GM20431 (cell line): ENCODE measurements around the gene C10orf90.

ENCODE experiments used
- in situ Hi-C: fragments of 300-500 bp; cut with MseI, MboI; formaldehyde crosslinking; loops from one replicate; pipeline ENCODE4 v1.15.0; 2020; ENCODE audit warnings: low sequenced_read_pairs; ENCODE audit not compliant: unreplicated experiment

The C10orf90 gene

DNA sequence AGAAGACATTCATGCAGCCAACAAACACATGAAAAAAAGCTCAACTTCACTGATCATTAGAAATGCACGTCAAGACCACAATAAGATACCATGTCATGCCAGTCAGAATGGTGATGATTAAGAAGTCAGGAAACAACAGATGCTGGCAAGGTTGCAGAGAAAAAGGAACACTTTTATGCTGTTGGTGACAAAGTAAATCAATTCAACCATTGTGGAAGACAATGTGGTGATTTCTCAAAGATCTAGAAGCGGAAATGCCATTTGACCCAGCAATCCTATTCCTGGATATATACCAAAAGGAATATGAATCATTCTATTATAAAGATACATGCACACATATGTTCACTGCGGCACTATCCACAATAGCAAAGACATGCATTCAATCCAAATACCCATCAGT is 77.6 kb downstream of the C10orf90 start:
- in situ Hi-C loops = no loop called here

DNA sequence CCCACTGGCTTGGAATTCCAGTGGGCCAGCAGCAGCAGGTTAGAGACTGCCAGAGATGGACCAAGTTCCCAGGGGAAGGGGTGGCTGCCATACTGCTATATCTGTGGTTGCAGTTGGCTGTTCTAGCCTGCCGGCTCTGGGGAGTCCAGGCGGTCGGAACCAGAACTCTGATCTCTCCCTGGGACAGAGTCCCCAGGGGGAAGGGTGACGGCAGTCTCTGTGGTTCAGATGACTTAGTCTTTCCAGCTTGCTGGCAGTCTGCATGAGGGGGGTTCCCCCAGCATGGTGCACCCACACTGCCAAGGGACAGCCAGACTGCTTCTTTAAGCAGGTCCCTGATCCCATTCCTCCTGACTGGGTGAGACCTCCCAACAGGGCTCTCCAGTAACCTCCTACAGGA is 82.5 kb downstream of the C10orf90 start:
- in situ Hi-C loops = no loop called here

DNA sequence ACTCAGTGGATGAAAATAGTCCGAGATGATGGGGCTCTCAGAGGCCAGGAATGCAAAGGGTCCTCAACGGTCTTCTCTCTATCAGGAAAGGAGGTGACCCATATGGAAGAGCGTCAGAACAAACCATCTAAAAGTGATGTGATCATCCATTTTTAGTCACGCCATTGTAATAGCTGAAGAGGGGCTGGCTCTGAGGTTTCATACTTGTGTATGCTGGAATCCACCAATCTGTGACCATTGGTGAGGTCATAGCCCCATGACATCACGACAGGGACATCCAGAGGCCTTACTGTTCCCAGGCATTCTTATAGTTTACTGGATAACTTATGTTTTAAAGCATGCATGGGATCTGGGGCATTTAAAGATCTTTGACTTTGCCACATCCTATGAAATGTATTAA is 83.6 kb downstream of the C10orf90 start:
- in situ Hi-C loops = no loop called here

DNA sequence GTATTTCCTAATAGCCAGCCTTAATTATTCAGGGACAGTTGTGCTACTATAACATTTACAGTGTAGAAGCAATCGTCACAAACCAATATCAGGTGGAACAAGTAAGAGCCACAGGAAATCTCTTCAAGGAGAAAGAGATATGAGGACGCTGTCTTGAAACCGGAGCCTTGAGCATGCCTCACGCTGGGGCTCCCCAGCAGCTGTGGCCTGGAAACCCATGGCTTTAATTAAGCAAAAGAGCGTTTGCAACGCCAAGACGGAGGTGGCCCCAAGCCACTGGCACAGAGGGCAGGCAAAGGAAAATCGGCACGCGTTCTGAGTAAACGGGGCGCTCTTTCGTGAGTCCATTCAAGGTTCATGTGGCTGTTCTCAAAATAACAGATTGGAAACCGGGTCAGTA is 84.4 kb downstream of the C10orf90 start:
- in situ Hi-C loops = no loop called here

DNA sequence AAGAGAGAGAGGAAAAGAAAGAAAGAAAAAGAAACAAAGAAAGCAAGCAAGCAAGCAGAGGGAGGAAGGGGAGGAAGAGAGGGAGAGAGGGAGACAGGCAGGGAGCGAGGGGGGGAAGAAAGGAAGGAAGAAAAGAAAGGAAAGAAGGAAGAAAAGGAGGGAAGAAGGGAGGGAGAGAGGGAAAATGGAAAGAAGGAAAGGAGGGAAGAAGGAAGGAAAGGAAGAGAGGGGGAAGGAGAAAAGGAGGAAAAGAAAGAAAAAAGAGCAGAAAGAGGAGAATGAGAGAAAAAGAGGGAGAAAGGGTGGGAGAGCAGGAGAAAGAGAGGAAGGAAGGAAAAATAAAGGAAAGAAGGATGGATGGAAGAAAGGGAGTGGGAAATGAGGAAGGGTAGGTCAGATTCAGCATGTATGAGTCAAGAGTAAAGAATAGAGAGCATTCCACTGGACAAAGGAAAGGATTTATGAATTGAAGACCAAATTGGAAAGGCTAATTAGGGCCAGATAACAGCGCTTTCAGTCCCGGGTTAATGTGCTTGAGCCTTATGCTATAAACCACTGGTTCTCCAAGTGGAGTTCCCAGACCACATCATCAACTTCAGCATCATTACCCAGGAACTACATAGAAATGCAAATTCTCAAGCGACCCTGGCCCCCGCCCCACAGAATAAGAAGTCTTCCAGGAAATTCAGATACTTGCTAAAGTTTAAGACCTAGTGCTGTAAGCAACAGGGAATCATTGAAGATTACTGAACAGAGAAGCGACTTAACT is 85.1 kb downstream of the C10orf90 start:
- in situ Hi-C loops = no loop called here

DNA sequence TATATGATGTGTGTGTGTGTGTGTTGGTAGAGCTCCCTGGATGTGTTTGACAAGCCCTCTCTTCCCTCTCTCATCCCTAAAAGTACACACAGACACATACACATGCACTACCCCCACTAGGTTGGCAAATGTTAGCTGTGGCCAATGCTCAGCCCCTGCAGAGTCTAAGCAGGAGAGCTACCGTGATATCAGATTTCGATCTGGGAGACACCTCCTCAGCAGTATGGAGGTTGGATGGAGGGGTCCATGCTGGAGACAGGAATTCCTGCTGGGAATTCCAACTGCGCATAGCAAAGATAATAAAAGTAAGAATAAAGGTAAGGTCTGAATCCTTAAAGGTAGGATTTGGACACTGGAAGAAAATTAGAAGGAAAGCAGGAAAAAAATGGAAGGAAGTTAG is 85.7 kb downstream of the C10orf90 start:
- in situ Hi-C loops = no loop called here

DNA sequence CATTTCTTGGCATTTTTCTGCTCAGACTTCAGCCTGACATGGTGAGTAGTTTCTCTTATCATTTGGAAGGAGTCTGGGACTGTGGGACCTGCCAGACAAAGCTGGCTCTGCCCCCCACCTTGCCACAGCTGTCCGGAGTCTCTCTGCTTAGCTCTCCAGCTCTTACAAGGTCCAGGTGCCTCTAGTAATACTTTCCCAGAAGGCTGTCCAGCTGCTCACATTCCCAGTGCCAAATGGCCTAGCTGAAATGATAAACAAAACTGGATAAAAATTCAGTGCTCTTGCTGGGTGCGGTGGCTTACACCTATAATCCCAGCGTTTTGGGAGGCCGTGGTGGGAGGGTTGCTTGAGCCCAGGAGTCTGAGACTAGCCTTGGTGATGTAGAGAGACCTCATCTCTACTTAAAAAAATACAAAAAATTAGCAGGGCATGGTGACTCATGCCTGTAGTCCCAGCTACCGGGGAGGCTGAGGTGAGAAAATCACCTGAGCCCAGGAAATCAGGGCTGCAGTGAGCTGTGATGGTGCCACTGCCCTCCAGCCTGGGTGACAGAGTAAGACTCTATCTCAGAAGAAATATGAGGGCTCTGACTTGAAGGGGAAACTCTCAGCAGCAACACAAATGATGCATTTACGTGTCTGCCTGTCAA is 86.8 kb downstream of the C10orf90 start:
- in situ Hi-C loops = no loop called here

DNA sequence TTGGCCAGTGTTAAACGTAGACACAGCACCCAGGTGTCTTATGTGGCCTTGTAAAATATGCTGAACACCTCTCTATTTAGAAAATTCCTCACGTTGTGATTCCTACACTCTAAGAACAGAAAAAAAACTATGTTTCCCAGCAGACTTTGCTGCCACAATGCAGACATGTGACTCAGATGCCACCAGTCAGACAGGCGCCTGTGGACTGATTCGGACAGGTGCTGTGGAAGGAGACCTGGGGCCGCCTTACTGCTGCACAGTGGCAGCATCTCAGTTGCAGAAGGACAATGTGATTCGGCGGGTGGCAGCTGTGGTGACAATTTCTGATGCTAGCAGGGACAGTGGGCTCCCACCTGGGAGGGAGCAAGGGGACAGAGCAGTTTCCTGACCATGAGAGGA is 88.8 kb downstream of the C10orf90 start:
- in situ Hi-C loops = no loop called here

DNA sequence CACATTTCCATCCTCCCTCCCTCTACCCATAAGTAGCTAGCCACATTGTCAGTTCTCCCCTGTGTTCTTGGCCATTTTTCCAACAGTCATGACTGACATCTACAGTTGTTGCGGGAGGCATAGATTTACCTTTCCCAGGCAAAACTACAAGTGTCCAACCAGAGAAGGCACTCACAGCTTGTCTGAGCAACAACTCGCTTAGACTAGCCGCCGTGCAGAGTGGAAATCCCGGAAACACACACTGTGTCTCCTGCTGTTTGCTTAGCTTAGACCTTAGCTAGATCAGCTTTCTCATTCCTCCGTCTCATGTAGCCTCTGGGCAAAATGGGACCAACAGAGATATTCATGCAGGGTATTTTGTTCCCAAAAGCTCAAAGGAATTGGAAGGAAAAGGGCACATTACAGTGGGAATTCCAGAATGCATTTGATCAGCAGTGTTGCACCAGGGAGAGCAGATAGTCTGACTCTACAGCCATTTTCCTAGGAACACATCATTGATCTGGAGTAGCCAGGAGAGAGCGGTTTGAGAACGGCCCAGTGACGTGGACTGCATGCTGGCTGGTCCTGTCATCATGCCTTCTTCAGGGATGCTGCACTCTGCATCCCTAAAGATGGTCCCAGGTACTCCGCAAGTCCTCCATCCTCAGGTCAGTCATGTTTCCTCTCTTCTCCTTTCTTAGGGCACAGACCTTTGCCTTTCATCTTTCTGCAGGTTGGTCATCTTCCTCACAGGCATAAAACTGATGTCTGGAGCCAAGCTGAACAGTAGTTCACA is 89.4 kb downstream of the C10orf90 start:
- in situ Hi-C loops = no loop called here

DNA sequence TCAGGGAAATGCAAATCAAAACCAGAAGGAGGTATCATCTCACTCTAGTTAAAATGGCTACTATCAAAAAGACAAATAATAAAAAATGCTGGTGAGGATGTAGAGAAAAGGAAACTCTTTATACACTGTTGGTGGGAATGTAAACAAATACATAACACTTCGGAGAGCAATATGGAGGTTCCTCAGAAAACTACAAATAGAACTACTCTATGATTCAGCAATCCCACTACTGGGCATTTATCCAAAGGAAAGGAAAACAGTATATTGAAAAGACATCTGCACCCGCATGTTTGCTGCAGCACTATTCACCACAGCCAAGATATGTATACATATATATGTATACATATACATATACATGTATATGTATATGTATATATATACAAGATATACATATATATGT is 94.2 kb downstream of the C10orf90 start:
- in situ Hi-C loops = no loop called here

DNA sequence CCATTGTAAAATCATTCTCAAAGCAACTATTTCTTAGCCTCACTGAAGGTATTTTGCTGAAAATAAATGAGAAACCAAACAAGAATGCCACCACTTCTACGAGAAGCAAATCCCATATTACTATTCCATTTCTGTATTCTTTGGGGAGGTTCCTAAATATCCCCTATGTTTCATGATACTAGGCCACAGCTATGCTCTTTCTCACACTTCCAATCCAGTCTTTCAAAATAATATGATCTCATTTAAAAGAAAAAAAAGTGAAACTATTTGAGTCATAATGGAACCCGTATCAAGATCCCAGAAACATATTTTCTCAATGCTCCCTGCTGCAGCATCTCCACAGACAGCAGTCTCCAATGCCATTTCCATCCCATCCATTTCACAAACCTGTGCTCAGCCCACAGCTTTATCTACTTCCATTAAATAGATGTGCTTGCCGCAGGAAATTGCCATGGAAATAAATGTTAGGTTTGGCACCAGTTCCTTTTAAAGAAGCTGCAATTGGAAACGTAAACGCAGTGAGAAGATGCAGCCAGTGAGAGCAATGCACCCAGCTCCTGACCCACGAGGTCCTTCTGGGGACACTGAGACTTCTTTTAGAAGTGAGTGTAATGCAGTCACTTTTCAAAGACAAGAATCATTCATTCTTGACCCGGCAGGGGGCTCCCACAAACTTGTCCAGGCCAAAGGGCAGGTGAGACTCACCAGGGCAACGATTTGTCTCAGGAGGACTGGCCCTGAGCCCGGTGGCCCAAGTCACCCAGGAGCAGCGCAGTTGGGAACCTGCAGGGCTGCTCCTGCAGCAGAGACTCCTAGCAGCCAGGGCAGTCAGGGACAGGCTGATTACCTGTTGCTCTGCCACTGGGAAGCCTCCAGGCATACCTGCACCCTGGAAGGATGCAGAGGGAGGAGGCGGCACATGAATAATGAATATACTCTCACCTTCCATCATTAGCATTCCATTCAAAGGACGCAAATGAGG is 99.6 kb downstream of the C10orf90 start:
- in situ Hi-C loops = no loop called here

DNA sequence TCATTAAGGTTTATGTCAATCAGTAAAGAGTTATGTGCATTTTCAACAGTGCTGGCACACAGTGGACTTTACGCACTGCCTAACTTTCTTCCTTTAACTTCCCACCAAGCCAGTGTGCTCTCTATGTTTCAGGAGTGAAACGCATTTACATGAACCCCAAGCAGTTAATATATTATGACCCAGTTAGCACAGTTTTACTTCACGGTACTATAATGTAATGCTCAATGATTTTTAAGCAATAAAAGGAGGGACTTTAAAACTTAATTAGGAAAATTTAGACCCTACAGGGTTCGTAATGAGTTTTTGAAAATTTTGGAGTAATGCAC is 100.3 kb downstream of the C10orf90 start:
- in situ Hi-C loops = no loop called here

DNA sequence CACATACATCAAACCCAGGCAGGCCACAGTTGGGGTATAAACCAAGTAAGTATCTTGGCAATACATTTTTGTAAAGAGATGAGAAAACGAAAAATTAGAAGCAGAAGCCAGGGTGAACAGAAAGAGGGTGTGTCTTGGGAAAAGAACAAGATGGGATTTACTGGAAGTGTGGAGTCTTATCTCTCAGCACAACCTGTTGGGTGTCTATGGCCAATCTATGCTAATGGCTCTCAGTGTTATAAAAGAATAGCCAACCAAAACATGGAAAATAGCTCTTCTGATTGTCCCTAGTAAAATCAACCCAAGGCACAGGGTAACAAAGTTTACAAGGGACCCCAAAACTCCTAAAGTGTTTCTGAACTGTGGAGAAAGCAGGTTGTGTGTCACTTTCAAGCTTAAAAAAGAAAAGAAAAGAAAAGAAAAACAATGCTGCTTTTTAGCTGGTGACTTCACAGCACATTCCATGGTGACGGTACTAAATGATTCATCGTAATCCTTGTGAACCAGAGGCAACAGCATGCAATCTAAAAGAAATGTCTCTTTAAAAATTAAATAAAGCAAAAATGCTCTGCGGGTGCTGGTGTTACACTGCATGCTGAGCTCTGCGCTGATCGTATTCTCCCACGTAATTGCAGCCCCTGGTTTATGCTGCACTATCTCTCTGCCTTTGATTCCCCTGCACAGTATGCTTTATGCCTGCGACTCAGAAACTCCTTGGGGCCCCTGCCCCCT is 100.8 kb downstream of the C10orf90 start:
- in situ Hi-C loops = no loop called here

DNA sequence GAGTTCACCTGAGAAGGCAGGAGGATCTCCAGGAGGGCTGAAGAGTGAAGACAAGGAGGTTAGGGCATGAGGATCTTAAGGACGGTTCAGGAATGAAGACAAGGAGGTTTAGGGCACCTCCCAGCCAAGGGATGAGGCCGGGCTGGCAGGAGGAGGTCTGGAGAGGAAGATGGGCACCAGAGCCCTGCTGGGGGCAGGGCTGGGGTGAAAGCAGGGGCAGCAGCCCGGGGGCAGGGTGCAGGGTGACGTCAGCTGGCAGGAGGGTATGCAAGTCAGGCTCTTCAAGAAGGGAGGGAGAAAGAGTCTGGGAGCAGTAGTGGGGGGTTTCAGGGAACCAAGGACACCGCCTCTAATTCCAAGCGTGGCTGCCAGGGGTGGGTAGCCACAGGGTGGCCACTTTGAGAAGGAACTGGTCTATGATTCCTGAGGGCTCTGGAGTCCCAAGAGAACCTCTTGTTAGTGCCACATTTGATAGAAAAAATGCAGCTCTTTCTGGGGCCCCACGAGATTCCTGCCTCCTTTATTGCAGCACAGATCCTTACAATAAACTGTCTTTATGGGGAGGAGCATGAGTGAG is 101.6 kb downstream of the C10orf90 start:
- in situ Hi-C loops = no loop called here

DNA sequence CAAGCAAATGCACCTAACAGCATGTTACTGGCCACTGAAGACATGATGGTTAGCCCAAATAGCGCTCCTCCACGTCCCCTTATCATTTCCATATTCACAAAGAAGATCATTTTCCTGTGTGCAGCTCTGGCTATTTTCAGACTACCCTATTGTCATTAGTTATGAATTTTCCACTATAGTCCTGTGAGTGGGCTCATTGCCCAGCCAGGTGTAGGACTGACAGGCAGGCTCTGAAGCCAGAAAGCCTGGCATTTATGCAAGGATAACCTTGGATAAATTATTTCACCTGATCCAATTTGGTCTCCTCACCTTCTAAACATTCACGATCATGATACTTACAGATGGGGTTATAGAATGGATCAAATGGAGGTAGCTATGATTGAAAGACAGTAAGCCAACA is 104.6 kb downstream of the C10orf90 start:
- in situ Hi-C loops = no loop called here

DNA sequence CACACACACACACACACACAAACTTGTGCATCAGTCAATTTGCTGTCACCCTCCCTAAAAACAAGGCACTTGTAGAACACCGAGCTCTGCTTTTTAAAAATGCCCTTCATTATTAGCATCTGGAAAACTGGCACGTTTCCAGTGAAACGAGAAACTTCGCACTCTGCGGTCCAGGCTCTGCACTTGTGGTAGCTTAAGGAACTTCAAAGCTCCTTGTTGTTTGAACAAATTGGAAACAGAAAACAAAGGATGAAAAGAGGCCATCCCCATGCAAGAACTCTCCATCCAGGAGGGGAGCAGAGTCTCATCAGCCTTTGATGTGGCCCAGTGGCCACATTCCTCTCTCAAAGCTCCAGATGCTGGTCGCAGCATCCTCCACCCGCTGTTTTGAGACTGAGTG is 105.1 kb downstream of the C10orf90 start:
- in situ Hi-C loops = no loop called here

DNA sequence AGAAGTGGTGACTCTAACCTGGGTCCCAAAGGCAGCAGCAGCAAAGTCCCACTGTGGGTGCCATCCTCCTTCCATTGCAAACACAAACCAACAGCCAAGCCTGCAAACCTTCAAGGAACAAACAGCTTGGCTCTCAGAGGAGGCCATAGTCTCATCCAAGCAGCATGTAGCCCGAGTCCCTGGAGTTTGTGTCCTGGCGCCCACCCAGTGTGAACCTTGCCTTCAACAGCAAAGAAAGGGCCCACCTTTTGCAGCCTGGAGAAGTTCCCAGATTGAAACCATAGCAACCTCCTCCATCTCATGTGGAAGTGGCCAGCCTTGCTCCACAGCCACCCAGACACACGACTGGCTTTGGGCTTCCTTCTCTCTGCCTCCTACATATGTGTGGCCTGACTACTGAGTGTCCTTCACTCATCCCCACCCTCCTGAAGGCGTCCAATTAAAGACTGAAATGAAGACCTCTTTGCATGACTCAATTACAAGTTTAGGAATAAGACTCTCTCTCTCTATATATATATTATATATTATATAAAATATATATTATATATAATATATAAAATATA is 106.1 kb downstream of the C10orf90 start:
- in situ Hi-C loops = no loop called here

DNA sequence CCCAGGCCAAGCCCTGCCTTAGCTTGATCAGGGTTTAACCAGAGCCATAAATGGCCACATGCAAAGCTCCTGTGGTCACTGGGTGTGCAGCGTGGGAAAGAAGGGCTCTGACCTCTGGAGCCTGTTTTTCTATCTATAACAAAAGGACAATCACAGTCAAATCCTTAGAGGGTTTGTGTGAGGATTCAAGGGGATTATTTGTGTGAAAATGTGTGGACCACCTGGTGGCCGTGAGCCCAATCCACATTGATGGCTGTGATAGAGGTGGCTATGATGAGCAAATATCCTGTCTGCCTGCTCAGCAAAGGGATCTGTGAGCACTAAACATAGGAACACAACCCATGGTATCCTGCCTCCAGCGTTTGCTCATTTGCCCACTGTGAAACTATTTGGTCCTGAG is 107.1 kb downstream of the C10orf90 start:
- in situ Hi-C loops = no loop called here
